GM12892 (cell line): ENCODE measurements around the gene TXNRD1.

Experiments
- DNase-seq: peaks from one replicate; pipeline ENCODE4 v3.0.0; 2011; ENCODE audit not compliant: insufficient read length
- FAIRE-seq: peaks from 2 replicates; lab custom pipeline; 2011; peaks lifted over from hg19 to GRCh38; lab: Jason Lieb, UNC
- POLR2A ChIP-seq: IDR thresholded peaks from 2 replicates; pipeline ENCODE4 v1.6.1; 2011; ENCODE audit warnings: low read depth, low read length, control low read depth
- POLR2AphosphoS5 ChIP-seq: IDR thresholded peaks from 2 replicates; pipeline ENCODE4 v1.6.1; 2011; ENCODE audit warnings: low read depth, low read length, control low read depth
- TAF1 ChIP-seq: IDR thresholded peaks from 2 replicates; pipeline ENCODE4 v1.6.1; 2011; ENCODE audit warnings: low read depth, mild to moderate bottlenecking, control low read depth, low read length, borderline replicate concordance

TXNRD1 gene

DNA sequence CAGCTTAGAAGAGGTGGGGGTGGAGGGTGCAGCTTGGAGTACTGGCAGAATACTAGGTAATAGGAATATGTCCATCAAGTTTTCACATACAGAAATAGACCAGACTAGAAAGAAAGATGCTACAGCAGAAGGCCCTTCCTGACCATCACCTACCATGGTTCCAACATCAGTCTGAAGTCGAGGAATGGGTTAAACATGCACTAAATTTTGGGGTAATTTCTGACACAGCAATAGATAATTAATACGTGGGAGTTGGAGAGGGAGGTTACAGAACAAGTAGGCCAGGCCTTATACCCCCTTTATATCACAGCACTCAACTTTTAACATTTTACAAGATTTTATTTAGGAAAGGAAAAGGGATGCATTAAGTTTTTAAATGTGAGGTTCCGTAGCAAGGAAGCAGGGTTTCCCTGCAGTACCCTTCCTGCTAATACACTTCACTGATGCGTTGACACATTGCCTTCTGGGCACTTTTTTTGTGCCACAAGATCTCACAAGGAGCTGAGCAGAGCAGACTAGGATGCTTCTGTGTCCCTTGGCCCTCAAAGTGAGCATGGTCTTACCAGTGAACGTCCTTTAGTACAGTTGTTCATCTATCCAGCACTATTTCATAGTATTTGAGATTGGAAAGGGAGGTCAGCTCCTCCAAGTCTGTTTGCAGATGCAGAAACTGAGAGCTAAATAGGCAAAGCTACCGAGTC lies 138.7 kb downstream of the TXNRD1 start:
- DNase-seq (no peak), FAIRE-seq (no peak)
- TF ChIP-seq POLR2A, result no peak
- no peak for TF ChIP-seq TAF1
- TF ChIP-seq POLR2AphosphoS5, result no peak

DNA sequence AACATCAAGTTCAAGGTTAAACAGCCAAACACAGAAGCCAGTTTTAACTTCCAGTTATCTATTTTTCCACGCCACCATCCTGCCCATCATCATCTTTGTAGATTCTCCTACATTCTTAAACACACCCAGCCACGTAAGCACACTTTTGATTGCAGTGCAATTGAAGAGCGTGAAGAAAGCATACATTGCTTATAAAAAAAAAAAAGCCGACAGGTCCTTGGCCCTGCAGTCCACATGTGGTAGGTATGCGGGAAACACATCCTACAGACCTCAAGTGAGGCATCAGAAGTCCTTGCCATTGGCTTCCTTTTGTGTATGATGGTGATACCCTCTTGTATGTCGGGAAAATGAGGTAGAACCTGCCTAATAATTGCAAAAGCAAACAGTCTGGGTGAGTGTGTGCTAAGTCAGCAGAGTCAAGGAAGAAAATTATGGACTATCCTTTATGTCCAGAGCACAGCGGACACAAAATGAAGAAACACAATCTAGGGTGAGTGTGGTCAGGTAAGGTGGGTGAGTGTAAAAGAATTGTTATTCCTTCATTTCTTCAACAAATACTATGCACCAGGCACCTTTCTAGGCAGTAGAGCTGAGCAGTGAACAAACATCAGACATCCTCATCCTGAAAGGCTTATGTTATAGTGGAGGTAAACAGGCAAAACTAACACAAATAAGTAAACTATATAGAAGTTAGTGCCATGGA lies 139.4 kb downstream of the TXNRD1 start:
- TF ChIP-seq POLR2A (no peak), TAF1 (no peak), POLR2AphosphoS5 (no peak)
- FAIRE-seq (no peak), DNase-seq (no peak)

GRCh38 chr12:104355630-104356029 lies 140.1 kb downstream of the TXNRD1 start:
- FAIRE-seq (no peak), DNase-seq (no peak)
- TF ChIP-seq TAF1, result no peak
- TF ChIP-seq POLR2AphosphoS5, result no peak
- no peak for TF ChIP-seq POLR2A

GRCh38 chr12:104356231-104357115 lies 140.9 kb downstream of the TXNRD1 start:
- no peak for DNase-seq
- TF ChIP-seq TAF1 (no peak), POLR2A (no peak)
- no peak for FAIRE-seq

- DNase-seq (no peak), FAIRE-seq (no peak)
- TF ChIP-seq TAF1 (no peak), POLR2A (no peak), POLR2AphosphoS5 (no peak)
Observed at GRCh38 chr12:104357421-104357952, 141.9 kb downstream of the TXNRD1 start.

DNA sequence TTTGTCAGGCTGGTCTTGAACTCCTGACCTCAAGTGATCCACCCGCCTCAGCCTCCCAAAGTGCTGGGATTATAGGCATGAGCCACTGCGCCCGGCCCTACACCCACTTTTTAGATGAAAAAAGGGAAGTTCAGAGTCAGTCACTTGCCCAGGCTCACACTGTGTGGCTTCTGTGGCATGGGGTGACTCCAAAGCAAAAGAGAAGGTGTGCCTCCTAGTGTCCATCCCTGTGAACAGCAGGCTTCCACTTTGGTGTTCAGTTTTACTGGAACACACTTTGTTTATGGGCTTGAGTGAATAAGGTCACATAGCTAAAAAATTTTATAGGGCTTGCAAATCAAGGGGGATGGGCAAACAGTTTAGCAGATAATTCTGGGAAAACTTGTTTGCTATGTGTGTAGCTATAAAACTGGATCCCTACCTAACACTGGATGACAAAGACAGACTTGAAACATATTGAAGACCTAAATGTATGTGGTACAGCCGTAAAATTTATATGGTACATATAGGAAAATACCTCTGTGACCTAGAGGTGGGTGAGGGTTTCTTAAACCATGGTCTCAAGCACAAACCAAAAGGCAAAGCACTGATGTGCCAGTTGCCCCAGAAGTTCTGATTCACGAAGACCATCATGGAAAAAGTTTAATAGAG lies 142.9 kb downstream of the TXNRD1 start:
- DNase-seq, result peak; percentile 55

DNA sequence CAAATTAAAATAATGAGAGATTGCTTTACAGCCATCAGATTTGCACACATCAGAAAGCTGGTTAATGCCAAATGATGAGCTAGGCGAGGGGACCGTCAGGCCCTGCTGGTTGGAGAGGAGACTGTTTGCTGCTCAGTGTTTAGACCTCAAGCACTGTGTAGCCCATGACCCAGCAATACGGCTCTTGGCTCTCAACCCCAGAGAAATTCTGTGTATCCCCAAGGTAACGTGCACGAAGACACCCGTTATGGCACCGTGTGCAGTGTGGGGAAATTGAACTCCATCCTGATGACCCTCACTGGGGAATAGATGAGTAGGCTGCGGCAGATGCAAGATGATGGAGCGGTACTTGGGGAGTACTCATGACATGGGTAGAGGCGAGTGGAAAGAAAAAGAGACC lies 143.6 kb downstream of the TXNRD1 start:
- DNase-seq, result no peak
- no peak for TF ChIP-seq POLR2AphosphoS5
- TF ChIP-seq TAF1, result no peak
- no peak for TF ChIP-seq POLR2A
- FAIRE-seq, result no peak

More for the DNA sequence above, 142.9 kb downstream of the TXNRD1 start:
- peak; percentile 86 for FAIRE-seq
- no peak for TF ChIP-seq TAF1
- TF ChIP-seq POLR2AphosphoS5, result no peak
- no peak for TF ChIP-seq POLR2A

DNA sequence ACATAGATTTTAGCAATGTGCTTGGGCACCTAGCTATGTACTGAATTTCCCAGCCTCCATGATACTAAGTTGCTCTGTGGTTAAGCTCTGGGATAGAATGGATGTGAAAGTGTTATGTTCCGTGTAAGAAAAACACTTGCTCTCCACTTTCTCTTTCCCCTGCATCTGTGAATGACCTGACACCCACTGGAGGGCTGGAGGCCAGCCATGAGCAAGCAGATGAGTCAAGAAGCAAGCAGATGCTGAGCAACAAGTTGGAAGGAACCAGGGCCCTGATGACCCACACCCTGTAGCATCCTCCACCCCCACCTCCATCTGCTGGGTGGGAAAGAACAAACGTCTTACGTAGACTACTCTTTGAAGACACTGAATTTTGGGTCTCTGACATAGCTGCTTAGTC lies 144.6 kb downstream of the TXNRD1 start:
- FAIRE-seq, result no peak
- no peak for DNase-seq
- TF ChIP-seq POLR2AphosphoS5 (no peak), POLR2A (no peak), TAF1 (no peak)

GRCh38 chr12:104360983-104361707 lies 145.6 kb downstream of the TXNRD1 start:
- DNase-seq (no peak), FAIRE-seq (no peak)
- TF ChIP-seq POLR2AphosphoS5 (no peak), POLR2A (no peak), TAF1 (no peak)

DNA sequence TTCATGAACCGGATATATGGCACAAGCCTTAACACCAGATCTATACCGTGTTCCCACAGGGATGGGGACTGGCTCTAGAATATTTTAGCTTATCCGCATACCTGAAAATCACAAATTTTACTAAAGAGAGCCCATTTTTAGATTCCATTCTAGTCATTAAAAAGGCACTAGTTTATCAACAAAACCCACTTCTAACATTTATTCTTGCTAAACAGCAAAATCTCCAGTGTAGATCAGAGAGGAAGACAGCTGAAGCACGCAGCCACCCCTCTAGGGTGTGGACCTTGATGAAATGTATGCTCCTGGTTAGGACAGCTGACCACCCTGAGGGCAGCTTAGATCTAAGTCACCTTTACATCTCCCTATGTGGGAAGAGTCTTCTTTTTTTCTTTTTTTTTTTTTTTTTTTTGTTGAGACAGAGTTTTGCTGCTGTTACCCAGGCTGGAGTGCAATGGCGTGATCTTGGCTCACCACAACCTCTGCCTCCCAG lies 150.4 kb downstream of the TXNRD1 start:
- FAIRE-seq, result no peak

More for the DNA sequence above, 150.4 kb downstream of the TXNRD1 start:
- no peak for DNase-seq
- TF ChIP-seq POLR2AphosphoS5, result no peak
- TF ChIP-seq POLR2A, result no peak
- TF ChIP-seq TAF1, result no peak
